Kidney capillary endothelial cell (primary cell): ENCODE data around the gene NACA.
A peak's percentile ranks its signal among the peaks of the same experiment; 100 is the strongest.
"Not testable (repeated sequence)": the region's sequence is repeated elsewhere in the genome, so short reads cannot be mapped to it uniquely, and the experiment has no call there.

Experiments
- DNase-seq: peaks from one replicate; pipeline ENCODE4 v3.0.0-alpha.2; 2018; ENCODE audit warnings: low spot score

NACA gene

DNA sequence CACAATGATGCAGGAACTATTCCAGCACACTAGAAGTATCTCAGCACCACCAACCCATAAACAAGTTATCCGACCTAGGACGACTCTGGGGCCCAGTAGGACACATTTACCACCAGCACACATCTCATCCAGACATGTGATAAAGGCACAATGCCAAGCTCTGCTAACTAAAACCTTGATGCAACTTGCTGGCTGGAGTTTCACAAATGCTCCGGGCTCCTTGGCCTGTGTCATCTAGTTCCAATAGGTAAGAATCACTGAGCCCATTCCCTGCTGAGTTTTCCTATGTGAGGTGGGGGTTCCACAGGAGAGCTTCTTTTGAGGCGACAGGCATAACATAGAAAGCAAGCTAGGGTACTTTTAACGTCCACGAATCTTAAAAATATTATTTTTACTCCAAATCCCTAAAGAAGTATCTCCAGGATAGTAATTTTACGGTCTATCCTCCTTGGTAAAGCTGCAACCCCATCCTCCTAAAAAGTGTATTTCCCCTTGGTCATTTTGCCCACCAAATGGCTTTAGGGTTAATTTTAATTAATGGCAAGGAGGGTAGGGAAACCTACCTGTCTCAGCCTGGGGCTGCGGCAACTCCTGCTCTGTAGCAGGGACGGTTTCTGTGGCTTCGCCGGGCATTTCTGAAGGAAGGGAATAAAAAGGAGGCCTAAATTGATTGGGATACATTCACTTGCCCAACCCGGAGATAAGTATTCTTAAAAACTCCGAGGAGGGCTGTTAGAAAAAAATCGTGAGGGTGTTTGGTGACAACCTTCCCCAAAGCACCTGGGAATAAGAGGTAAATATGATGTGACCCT is 1.0 kb downstream of the NACA start:
- DNase-seq: no peak

DNA sequence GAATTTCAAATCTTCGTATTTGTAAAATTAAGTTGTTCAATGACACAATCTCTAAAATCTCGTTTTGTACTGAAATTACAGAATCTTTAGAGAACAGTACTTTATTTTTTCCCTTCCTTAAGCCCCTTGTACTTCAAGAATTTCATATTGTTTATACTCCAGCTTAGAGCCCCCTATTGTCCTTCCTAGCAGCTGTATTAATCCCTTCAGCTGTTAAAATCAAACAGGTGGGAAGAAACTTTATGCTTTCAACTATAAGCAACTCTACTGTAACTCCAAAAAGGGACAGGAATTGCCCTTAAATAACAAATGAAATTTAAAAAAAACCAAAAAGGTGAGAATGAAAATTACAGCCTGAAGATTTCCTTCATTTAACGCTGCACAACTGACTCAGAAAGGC is 1.7 kb downstream of the NACA start:
- no peak for DNase-seq

DNA sequence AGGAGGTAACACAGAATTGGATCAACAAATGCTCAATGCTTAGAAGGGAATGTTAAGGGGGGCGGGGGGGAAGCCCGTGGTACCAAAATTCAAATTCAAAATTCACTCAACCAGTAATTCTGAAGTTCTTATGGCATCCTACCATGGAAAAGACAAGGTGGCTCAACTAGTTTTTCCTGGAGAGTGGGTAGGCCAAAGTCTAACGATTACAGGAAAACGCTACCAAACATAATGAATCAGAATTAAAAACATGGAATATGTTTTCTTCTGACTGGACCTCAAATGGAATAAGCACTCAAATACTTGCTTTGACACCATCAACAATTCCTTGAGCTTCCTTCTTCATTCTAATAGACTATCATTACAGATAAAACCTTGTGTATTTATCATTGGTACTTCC is 2.3 kb downstream of the NACA start:
- no peak for DNase-seq

DNA sequence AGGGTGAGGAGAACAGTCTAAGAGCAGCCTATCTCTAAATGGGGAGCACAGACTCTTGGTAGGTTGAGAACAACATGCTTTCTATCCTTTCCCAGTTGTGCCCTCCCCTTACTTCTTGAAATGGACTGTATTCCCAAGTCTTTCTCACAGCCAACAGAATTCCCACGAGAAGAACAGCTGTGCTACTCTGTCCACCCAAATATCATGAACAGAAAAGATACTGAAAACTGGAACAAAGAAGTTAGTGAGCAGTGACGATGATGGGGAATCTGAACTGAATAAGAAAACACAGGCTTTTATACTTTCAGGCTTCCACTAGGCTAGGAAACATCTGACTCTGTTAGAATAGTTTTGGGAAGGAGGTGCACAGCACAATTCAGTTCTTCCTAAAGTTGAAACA is 3.4 kb downstream of the NACA start:
- DNase-seq: no peak

DNA sequence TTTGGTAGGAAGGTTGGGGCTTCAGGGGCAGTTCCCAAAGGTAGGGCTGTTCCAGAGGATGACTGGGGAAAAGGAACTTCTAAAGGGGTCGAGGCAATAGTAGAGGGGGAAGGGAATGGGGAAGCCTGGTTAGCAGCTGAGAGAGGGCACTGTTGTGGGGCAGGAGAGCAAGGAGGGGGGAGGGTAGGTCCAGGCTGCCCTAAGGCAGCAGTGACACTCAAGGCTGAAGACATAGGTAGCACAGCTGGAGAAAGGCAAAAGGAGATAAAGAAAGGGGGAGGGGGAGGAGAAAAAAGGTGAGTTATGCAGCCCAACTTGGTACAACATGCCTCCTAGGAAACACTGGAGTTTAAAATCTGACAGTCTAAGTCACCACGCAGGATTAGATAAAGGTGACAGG is 3.9 kb downstream of the NACA start:
- DNase-seq: no peak

DNA sequence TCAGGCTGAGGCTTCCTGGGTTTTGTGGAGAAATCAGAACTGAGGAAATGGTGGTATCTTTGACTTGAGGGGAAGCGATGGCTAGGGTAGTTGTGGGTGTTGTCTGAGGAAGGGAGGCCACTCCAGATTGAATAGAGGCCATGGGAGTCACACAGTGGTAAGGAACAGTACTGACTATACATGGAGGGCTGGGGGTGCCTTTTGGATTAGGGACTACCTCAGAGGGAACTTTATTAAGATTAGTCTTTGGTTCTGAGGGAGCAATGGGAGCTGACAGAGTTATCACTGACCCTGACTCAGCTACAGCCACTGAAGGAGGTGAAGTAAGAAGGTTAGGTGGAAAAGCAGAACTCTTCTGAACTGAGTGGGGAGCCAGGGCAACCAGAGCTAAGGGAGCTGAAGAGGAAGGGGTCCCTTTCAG is 4.4 kb downstream of the NACA start:
- no peak for DNase-seq

DNA sequence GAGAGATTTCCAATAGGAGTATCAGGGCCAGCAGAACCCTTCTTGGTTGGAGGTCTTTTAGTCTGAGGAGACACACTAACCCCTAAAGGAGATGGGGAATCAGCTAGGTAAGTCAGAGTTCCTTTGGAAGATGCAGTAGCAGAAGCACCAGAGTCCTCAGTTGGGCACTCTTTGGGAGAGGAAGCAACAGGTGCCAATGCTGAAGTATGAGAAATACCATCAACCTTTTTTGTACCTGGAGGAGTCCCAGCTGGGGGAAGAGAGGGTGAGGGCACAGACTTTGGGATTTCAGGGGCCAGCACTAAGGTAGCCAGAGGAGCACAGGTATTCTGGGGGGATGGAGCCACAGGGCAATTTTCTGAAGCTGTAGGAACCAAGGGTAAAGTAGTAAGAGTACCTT is 6.0 kb downstream of the NACA start:
- DNase-seq: no peak

DNA sequence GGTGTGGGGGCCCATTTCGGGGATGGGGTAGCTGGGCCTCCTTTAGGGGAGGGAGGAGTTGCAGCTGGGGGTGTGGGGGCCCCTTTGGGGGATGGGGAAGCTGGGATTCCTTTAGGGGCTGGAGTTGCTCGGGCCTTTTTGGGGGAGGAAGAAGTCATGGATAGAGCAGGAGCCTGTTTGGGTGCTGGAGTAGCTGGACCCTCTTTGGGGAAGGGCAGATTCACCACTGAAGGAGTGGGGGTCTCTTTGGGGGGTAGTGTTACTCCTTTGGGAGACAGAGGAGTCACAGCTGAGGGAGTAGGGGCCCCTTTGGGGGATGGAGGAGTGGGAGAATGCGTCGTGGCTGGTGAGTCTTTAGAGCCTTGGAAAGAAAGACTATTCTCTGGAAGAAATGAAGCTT is 6.5 kb downstream of the NACA start:
- no peak for DNase-seq

DNA sequence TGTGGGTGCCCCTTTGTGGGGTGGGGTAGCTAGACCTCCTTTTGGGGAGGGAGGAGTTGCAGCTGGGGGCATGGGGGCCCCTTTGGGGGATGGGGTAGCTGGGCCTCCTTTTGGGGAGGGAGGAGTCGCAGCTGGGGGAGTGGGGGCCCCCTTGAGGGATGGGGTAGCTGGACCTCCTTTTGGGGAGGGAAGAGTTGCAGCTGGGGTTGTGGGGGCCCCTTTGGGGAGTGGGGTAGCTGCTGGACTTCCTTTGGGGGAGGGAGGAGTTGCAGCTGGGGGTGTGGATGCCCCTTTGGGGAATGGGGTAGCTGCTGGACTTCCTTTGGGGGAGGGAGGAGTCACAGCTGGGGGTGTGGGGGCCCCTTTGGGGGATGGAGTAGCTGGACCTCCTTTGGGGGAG is 7.0 kb downstream of the NACA start:
- no peak for DNase-seq

DNA sequence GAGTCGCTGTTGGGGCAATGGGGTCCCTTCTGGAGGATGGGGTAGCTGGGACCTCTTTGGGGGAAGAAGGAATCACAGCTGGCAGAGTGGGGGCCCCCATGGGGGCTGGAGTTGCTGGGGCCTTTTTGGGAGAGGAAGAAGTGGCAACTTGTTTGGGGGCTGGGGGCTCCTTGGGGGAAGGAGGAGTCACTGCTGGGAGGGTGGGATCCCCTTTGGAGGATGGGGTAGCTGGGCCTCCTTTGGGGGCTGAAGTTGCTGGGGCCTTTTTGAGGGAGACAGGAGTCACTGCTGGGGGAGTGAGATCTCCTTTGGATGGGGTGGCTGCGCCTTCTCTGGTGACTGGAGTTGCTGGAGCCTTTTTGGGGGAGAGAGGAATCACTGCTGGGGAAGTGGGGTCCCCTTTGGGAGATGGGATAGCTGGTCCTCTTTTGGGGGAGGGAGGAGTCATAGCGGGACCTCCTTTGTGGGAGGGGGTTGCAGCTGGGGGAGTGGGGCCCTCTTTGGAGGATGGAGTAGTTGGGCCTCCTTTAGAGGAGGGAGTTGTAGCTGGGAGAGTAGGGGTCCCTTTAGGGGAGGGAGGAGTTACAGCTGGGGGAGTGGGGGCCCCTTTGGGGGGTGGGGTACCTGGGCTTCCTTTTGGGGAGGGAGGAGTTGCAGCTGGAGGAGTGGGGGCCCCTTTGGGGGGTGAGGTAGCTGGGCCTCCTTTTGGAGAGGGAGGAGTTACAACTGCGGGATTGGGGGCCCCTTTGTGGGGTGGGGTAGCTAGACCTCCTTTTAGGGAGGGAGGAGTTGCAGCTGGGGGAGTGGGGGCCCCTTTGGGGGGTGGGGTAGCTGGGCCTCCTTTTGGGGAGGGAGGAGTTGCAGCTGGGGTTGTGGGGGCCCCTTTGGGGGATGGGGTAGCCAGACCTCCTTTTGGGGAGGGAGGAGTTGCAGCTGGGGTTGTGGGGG is 7.9 kb downstream of the NACA start:
- DNase-seq: no peak

DNA sequence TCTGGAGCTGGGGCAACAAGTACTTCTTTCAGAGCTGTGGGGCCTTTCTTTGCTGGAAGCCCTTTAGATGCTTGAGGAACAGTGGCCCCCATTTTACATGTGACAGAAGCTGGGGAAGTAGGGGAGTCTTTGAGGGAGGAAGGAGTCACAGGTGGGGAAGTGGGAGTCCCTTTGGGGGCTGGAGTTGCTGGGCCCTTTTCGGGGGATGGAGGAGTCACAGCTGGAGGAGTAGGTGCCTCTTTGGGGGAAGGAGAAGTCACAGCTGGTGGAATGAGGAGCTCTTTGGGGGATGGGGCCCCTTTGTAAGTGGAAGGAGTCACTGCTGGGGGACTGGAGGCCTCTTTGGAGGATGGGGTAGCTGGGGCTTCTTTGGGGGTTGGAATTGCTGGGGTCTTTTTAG is 8.6 kb downstream of the NACA start:
- no peak for DNase-seq

DNA sequence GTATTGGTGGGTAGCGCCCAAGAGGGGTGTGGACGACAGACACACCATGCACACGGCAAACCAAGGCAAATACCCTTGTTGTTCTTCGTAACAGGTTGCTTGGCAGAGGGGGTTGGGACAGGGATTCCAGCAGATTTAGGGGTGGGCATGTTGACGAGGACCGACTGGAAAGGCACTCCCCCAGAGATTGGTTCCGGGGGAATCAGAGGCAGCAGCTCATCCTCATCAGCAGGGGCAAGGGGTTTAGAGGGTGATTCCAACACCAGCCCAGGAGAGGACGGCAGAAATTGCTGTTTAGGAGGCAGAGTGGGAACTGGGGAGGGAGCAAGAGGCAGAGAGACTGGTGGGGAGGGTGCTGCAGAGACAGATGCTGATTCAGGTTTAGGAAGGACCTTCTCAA is 9.3 kb downstream of the NACA start:
- DNase-seq: no peak

DNA sequence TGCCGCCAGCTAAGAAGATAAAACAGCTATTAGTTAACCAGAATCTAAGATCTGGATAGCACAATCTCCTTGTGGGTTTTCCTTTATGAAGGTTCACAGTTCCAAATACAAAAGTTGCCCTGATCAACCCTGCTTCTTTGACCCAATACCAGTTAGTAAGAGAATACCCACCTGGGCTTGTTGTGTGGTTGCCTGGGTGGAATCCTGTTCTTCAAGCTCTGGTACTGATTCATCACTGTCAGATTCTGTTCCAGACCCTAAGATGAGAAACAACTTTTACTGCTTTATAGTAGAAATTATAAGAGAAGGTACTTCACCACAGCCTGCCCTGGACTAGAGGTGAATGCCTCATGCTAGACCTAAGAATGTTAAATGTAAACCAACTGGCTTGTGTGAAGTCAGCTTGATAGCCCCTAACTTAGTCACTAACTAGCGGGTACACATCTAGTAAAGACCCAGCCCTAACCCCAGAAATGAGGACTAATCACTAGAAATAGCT is 10.6 kb downstream of the NACA start:
- DNase-seq: no peak

DNA sequence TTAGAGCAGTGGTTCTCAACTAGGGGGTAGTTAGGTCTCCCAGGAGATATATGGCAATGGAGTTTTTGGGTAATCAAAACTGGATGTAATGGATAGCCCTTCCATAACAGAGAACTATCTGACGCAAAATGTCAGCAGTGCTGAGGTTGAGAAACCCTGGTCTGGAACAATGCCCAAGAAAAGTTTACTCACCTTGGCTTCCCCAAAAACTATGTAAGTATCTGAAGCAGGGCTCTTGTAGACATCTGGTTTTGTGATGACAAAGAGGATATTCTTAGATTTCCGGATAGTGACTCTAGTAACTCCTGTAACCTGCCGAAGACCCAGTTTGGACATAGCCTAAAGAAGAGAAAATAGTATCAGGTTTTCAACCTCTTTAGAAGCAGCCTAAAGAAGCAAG is 11.8 kb downstream of the NACA start:
- no peak for DNase-seq

DNA sequence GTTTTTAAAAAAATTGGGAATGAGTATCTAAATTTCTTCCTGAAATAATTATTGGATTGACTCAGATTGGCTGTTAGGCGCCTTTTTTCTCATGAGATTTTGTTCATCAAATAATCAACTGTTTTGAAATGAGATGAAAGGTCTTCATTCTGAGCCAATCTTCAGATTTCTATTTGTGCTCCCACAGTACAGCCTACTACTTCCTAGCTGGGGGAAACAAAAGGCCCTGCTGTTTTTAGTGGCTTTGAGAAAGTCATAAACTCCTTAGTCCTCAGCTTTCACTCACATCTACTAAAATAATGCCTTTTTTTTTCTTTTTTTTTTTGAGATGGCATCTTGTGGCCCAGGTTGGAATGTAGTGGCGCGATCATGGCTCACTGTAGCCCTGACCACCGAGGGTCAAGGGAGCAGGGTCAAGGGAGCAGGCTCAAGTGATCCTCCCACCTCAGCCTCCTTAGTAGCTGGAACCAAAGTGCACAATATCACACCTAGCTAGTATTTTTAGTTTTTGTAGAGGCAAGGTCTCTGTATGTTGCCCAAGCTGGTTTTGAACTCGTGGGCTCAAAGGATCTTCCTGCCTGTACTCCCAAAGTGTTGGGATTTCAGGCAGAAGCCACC is 15.2 kb downstream of the NACA start:
- DNase-seq: no peak

DNA sequence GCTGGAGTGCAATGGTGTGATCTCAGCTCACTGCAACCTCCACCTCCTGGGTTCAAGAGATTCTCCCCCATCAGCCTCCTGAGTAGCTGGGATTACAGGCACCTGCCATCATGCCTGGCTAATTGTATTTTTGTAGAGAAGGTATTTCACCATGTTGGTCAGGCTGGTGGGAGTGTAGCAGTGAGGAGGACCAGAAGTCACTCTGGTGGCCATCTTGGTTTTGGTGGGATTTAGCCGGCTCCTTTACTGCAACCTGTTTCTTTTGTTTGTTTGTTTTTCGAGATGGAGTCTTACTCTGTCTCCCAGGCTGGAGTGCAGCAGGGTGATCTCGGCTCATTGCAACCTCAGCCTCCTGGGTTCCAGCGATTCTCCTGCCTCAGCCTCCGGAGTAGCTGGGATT is 20.6 kb downstream of the NACA start:
- DNase-seq: not testable (repeated sequence)

DNA sequence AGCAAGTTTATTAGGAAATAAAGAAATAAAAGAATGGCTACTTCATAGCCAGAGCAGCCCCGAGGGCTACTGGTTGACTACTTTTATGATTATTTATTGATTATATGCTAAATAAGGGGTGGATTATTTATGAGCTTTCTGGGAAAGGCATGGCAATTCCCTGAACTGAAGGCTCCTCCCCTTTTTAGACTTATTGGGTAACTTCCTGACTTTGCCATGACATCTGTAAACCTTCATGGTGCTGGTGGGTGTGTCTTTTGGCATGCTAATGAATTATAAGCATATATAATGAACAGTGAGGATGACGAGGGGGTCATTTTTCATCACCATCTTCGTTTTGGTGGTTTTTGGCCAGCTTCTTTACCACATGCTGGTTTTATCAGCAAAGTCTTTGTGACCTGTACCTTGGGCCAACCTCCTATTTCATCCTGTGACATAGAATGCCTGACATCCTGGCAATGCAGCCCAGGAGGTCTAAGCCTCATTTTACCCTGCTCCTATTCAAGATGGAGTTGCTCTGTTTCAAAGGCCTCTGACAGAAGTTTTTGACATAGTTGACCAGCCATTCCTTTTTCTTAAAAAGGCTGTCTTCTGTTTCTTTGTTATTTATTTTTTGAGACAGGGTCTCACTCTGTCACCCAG is 26.0 kb downstream of the NACA start:
- DNase-seq: no peak

DNA sequence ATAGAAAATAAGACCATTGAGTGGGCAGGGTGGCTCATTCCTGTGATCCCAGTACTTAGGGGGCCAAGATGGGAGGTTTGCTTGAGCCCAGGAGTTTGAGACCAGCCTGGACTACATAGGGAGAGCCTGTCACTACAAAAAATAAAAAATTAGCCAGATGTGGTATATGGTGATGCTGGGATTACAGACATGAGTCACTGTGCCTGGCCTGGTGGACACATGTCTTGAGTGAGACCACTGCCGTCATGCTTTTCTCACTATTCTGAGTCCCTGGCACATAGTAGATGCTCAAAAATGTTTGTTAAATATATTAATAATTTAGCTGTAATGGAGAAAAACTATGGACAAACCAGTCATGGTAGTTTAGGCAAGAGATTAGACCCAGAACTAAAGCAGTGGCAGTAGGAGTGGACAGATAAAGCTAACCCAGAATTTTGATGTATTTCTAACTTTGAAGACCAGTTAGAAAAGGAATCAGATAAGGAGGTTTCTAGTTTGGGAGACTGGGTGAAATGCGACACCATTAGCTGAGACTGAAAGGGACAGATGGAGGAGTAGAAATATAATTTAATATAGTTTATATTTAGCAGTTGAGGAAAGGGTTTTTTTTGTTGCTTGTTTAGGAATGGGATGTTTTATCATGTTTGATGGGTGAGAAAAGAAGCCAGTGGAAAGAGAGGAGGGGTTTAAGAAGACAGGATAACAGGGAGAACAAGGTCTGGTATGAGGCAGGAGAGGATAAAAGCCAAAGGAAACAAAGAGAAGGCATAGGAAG is 29.6 kb downstream of the NACA start:
- no peak for DNase-seq

DNA sequence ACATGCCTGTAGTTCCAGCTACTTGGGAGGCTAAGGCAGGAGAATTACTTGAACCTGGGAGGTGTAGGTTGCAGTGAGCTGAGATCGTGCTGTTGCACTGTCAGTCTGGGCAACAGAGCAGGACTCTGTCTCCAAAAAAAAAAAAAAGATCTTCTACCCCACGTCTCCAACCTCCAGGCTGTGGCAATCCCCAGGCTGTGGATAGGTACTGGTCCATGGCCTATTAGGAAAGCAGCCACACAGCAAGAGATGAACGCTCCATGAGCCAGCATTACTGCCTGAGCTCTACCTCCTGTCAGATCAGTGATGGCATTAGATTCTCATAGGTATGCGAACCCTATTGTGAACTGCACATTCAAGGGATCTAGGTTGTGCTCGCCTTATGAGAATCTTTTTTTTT is 30.9 kb downstream of the NACA start:
- no peak for DNase-seq

DNA sequence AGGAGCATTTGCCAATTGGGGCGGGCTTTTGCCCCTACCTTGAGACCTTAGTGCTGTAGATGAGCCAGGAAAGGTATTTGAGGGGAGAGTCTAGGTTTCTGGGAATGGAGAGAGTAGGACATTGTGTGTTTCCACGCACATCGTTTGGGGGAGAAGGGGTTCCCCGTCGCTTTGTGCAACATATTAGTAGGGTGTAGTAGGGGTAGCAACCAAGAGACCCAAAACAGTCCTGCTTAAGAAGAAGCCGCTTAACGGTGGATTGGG is 36.3 kb downstream of the NACA start:
- no peak for DNase-seq

DNA sequence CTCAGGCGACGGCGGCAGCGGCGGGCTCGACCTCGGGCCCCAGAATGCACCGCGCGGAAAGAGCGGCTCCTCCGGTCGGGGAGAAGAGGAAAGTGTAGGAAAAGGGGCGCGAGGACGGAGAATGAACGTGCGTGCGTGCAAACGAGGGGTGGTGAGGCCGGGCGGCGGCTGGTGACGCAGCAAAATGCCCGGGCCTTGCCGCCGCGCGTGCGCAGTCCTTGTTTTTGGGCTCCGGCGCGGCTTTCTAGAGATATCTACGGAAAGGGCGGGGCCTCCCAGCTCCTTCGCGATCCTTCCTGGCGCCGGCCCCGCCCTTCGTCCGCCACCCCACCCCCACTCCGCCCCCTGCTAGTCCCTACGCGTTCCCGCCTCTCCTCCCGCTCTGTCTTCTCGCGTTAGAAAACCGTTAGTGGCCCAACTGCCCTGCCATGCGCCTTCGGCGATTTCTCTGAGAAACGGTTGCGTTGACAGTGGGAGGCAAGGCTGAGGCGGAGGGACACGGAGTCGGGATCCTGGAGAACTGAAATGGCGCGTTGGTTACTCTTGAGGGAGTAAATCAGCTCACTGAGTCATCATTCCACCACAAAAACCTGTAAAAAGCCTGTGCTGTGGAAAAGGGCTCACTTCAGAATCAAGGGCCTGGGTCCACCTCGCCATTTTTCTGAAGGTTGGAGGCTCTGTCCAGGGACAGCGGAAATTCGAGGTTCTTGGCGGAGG is 36.8 kb downstream of the NACA start, which contains the start of gene PTGES3:
TSS of gene PTGES3 (minus strand) at position 156 of the 717 bp plus-strand sequence. CDS start 285 bp downstream, outside the sequence.
- peak; percentile 97 for DNase-seq
